ENCODE data around the gene PAPSS2. TPM values are rescaled to one million over a fixed set of nuclear protein-coding genes. Genes with fewer than 3 reads are reported as not detected.

PAPSS2 gene
- total RNA-seq, 4 donors from 2014 or later = 2.2 to 5.1 (median 4.5) TPM

GRCh38 chr10:87761153-87761552, 101.5 kb downstream of the PAPSS2 start:
- no peak for TF ChIP-seq CTCF (IDR thresholded peaks at IDR 0.05)
- TF ChIP-seq POLR2A (IDR thresholded peaks at IDR 0.05) = no peak
- H3K4me3 ChIP-seq (ENCODE audit: low read depth, poor library complexity, severe bottlenecking) = no peak overlapping the region
- intact Hi-C loops (cut with DNase I; ENCODE audit: low total_unique reads) = no loop called here
- WGBS, 2 donors = 96 to 98% methylated on average over 4 of the region's 4 CpGs
- DNase-seq (ENCODE audit: low spot score in 2 of 2) = no peak

DNA sequence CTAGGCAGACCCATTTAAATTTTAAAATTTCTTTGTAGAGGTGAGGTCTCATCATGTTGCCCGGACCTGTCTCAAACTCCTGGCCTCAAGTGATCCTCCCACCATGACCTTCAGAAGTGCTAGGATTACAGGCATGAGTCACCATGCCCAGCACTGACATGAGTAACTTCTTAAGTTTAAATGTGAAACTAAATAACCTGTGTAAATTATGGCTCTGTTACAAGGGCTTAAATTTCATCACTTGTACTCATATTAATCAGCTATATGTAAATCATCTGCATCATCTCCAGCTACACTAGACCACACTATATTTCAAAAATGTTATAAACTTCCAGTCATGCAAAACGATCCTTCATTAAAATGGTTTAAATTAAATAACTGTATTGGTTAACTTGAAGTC, 102.2 kb downstream of the PAPSS2 start:
- 58 to 66% methylated on average over 2 of the region's 2 CpGs for WGBS, 2 donors
- DNase-seq (ENCODE audit: low spot score in 2 of 2) = no peak
- no peak overlapping the region for H3K4me3 ChIP-seq (ENCODE audit: low read depth, poor library complexity, severe bottlenecking)
- TF ChIP-seq CTCF (IDR thresholded peaks at IDR 0.05) (no peak), POLR2A (IDR thresholded peaks at IDR 0.05) (no peak)
- intact Hi-C loops (cut with DNase I; ENCODE audit: low total_unique reads) = no loop called here

DNA sequence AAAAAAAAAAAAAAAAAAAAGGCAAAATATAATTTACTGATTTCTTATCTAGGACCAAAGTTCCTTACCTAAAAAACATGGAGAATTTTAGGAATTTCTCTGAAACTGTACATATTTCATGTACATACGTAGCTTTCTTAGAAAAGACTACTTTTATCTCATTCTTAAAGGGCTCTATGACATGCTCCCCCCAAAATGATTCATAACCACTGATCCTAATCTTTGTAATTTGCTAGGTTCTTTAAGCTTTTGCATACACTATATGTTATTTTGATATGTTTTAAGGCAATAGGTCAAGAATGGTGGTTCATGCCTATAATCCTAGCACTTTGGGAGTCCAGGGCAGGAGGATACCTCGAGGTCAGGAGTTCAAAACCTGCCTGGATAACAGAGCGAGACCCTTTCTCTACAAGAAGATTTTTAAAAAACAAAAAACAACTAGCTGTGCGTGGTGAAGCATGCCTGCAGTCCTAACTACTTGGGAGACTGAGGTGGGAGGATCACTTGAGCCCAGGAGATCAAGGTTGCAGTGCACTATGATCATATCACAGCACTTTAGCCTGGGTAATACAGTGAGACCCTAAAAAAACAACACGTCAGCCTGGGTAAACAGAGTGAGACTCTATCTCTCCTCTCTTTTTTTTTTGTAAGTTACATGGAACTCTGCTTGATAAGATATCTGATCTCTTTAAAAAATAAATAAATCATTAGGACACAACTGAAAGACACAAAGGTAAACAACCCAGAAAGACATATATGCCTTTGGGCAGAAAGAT, 103.6 kb downstream of the PAPSS2 start:
- TF ChIP-seq POLR2A (IDR thresholded peaks at IDR 0.05) = no peak
- no peak for TF ChIP-seq CTCF (IDR thresholded peaks at IDR 0.05)
- 91 to 95% methylated on average over 5 of the region's 5 CpGs for WGBS, 2 donors
- intact Hi-C loops (cut with DNase I; ENCODE audit: low total_unique reads) = no loop called here

DNA sequence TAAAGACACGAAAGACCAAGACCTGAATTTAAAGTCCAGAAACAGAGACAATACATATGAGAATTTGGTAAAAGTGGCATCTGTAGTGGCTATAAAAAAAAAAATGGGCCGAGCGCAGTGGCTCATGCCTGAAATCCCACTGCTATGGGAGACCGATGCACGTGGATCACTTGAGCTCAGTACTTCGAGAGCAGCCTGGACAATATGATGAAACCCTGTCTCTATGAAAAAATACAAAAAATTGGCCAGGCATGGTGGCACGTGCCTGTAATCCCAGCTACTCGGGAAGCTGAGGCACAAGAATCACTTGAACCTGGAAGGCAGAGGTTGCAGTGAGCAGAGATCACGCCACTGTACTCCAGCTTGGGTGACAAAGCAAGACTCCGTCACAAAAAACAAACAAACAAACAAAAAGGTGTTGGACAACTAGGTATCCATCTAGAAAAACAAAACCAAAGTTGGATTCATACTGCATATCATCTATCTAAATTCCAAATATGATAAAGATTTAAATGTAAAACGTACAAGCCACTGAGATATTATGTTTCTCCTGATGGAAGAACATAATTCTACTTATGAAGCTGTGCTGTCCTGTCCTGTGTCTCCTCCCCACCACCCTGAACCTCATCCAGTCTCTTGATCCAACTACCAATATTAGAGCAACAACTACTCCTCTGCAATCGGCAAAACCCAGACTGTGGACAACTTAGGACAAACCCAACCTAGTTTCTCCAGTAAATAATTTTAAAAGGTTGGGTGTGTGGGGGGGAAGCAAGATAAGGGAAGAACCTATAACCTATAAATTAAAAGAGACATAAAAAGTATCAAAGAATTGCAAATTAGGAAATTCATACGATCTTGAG, 104.6 kb downstream of the PAPSS2 start:
- DNase-seq (ENCODE audit: low spot score in 2 of 2) = no peak
- intact Hi-C loops (cut with DNase I; ENCODE audit: low total_unique reads) = no loop called here
- TF ChIP-seq POLR2A (IDR thresholded peaks at IDR 0.05) (no peak), CTCF (IDR thresholded peaks at IDR 0.05) (no peak)
- 94 to 96% methylated on average over 13 of the region's 13 CpGs for WGBS, 2 donors
- no peak overlapping the region for H3K4me3 ChIP-seq (ENCODE audit: low read depth, poor library complexity, severe bottlenecking)

More for the DNA sequence above, 103.6 kb downstream of the PAPSS2 start:
- no peak overlapping the region for H3K4me3 ChIP-seq (ENCODE audit: low read depth, poor library complexity, severe bottlenecking)
- no peak for DNase-seq (ENCODE audit: low spot score in 2 of 2)

- 96 to 98% methylated on average over 5 of the region's 5 CpGs for WGBS, 2 donors
- TF ChIP-seq POLR2A (IDR thresholded peaks at IDR 0.05) (no peak), CTCF (IDR thresholded peaks at IDR 0.05) (no peak)
Measured at GRCh38 chr10:87765666-87766376, 106.1 kb downstream of the PAPSS2 start.

More at GRCh38 chr10:87765666-87766376, 106.1 kb downstream of the PAPSS2 start:
- H3K4me3 ChIP-seq (ENCODE audit: low read depth, poor library complexity, severe bottlenecking) = no peak overlapping the region
- intact Hi-C loops (cut with DNase I; ENCODE audit: low total_unique reads) = no loop called here
- no peak for DNase-seq (ENCODE audit: low spot score in 2 of 2)

Measured in lower leg skin (tissue), 4 donors.